Stimulated activated CD4-positive, alpha-beta T cell treated with anti-CD3 and anti-CD28 coated beads, Interleukin-2, amount 100 ng/mL, for 24 hours (primary cell): ENCODE measurements around the gene NAALADL2.
"Not testable (repeated sequence)": the region's sequence is repeated elsewhere in the genome, so short reads cannot be mapped to it uniquely, and the experiment has no call there.

Experiments used
- DNase-seq, 2 donors: peaks; one replicate each; pipeline ENCODE4 v3.0.0-alpha.2; 2020

The NAALADL2 gene

DNA sequence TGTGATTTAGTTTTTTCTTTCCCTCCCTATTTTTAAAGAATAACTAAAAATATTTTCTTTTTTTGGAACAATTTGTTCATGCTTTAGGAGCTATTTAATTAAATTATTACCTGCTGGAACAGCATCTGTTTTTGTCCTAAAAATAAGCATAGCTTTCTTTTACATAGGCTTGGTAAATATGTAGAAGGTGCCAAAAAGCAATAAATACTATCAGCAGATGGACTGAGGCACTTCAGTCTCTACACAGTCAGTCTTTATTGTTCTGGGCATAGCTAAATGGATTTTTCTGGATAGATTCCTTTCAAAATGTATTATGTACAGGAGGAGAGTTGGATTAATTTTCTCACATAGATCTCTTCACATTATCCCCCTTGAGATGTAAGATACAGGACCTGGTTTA, 223.5 kb downstream of the NAALADL2 start:
- DNase-seq = no peak

DNA sequence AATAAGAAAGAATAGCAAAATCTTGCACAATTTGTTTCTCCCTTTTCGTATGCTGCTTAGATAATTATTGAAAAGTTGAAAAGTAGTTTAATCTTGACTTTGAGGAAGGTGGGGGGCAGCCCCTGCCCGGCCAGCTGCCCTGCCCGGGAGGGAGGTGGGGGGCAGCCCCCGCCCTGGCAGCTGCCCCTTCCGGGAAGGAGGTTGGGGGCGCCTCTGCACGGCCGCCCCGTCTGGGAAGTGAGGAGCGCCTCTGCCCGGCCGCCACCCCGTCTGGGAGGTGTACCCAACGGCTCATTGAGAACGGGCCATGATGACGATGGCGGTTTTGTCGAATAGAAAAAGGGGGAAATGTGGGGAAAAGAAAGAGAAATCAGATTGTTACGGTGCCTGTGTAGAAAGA, 228.0 kb downstream of the NAALADL2 start:
- not testable (repeated sequence) for DNase-seq

DNA sequence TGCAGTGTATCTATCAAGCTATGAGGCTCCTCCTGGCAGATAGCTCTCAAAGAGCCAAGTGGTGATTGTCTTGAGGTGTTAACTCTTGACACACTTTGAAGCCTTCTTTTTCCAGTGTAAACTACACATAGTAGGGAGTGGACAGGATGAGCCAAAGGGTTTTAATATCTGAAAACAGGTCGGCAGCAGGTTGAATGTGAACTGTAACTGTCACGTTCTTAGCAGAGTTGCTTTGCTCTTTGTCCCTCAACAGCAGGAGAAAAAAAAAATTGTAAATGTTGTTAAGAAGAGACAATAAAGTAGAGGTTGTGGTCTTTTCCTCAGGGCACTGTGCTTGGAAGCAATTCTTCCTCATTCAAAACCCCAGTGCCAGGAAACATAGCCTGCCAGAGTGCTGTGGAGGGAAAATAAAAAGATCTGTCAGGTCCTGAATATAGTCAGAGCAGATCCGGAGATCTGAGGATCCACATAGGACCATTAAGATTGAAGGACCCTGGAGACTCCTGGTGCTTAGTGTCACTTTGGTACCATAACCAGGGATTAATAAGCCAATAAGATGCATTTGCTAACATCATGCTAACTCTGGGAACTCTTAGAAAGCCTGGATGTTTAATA, 229.7 kb downstream of the NAALADL2 start:
- no peak for DNase-seq

DNA sequence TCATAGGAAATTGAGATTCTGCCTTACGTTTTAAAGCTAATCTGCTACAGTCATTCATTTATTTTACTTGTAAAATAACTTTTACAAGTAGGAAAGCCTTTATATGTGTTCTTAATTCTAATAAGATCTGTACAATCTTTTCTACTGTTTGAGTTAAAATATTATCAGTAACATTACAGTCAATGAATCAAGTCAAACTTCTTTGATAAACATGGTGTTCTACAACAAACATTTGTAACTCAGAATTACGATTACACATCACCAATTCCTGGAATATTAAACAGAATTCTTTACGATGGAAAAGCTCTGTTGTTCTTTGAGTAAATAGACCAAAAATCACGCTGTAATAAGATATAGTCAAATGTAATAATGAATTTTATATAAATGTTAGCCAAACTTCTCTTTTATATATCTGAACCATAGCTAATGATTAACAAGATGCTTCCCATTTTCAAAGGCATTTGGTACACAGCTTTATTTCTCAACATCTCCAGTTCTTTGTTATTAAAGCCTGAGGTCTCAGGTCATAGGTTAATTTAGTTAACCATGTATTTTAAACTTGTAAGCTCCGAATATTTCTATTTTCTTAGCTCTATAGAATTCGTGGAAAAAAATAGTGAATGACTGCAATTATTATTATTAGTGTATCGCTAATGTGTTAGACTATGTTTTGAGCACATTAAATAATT, 232.4 kb downstream of the NAALADL2 start:
- DNase-seq = no peak

DNA sequence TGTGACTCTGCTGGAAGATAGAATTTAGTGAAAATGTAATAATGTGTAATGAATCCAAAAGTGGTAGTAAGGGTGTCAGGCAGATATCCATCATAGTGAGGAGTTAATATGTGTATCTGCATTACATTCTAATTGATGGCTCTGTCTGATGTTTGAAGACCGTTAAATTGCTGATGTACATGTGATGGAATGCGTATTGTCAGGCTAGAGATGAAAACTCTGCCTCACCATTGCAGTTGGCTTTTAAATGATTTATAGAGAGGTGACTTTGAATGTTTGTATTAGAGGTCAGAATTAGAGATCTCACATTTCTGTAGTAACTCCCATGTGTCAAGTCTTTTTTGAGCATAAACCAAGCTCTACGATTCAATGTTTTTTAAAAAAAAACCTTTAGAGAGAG, 234.6 kb downstream of the NAALADL2 start:
- DNase-seq = no peak

DNA sequence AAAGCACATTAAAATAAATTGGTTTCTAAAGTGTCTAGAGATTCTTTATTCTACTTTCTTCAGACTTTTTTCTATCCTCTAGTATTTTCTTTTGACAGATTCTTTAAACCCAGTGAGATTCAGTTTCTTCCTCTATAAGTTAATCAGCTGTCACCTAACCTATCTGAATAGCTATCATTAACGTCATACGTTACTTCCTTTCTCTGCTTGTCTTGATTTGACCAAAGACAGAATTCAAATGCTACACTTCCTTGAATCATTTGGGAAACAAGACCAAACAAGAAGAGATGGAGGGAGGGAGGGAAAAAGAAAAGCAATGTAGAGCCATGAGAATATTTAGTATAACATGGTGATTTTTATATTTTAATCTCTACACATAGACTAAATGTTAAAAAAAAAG, 235.2 kb downstream of the NAALADL2 start:
- DNase-seq = no peak

DNA sequence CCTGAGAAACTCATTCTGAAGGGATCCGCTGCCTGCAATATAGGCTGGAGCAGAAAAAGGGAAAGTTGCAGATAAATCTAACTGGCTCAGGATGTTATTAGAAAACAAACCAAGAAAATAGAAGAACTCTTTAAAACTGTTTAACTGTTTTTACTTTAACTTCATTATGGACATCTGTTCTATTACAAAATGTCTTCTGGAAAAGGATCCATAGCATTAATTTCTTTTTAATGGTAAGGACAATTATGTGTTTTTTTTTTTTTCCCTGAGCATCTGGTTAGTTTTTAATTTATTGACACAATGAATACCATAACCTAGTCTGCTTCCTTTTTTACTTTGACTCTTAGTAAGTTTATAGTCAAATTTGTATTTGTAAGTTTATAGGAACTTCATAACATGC, 239.5 kb downstream of the NAALADL2 start:
- DNase-seq = no peak

DNA sequence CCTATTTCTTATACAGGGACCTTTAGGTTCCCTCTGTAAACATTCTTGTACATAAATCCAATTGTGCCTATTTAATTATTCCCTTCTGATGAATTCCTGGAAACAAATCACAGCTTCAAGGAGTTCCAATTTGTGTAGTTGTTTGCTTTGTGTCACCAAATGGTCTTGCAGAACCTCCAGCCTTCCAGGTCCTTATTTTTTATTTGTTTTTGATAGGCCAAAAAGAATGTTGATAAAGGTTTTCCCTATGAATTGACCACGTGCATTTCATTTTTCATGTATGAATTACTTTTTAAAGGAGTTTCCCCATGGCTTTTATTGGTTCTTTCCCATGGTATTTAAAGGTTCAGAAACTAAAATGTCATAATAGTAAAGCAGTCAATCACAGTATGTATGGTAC, 243.0 kb downstream of the NAALADL2 start:
- DNase-seq = no peak

DNA sequence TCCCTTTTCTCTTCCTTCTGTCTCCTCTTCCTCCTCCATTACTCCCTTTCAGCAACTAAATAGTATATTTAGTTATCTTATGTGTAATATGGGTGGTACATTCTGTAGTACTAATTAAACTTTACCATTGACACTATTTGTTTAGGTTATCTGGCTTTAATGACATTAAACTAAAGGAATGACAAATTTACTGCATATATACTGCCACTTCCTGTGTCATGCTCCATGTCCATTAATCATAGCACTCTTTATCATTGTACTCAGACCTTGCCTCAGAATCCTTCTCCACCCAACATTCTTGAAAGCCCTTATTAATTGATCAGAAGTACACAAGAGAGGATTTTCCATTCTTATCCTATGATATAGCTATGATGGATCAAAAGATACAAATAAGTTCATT, 244.2 kb downstream of the NAALADL2 start:
- DNase-seq = no peak

DNA sequence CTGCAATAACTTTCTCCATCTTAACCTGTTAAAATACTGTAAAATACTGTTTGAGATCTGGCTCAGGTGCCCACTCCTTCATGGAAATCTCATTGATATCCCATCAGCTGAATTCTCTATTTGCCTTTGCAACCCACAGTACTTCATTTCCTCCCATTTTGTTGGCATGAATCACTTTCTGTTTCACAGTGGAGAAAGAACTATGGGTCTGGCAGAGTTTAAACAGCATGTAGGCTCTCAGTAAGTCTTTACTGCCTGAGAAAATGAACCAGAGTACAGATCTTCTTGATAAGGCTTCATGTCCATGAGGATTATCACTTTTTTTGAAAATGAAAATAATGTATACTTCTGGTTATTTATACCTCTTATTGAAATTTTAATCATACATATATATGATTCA, 245.9 kb downstream of the NAALADL2 start:
- no peak for DNase-seq

DNA sequence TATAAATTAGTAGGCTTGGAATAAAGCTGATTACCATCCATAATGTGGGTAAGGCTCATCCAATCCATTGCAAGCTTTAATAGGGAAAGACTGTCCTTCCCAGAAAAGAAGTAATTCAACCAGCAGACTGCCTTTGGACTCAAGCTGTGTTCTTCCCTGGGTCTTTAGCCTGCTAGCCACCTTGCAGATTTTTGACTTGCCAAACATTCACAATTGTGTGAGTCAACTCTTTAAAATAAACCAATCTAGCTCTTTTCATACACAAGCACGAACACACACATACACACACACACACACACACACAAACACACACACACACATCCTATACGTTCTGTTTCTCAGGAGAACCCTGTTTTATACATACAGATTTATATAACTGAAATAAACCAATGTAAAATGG, 248.1 kb downstream of the NAALADL2 start:
- no peak for DNase-seq

DNA sequence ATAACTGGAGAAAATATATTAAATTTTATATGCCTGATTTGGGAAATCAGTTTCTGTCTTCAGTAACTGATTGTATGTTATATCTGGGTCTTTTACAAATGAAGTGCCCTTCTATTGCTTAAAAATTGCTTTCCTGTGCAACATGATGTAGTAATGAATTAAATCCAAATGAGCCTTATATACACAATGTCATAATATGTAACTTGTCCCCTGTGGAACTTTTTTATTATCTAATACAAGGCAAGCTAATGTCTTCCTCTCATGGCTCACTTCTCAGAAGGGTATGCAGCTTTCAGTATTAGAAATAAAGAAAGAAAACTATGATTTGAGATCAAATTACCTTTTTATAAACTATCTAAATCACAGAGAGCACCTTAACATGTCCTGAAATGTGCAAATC, 248.9 kb downstream of the NAALADL2 start:
- DNase-seq = no peak

DNA sequence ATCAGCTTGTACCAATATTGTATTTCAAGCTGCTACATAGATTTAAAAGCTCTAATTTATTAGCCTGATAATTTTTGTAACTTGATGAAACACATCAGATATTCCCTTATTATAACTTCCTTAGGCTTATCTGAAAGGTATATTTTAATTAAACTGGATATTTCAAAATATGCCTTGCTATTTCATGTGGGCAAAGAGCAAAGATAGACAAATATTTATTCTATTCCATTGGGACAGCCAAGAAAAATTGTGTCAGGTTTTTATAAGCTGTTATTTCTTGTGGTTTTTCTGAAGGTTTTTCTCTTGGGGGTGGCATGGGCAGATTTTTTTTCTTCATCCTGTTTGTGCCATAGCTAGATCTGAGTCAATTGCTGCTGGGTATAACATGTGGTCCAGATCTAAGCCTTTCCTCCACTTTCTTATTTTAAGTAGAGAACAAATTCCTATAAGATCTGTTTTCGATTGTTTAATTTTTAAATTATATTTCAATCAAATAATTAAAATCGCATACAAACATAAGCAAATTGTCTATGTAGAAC, 249.5 kb downstream of the NAALADL2 start:
- DNase-seq = no peak

DNA sequence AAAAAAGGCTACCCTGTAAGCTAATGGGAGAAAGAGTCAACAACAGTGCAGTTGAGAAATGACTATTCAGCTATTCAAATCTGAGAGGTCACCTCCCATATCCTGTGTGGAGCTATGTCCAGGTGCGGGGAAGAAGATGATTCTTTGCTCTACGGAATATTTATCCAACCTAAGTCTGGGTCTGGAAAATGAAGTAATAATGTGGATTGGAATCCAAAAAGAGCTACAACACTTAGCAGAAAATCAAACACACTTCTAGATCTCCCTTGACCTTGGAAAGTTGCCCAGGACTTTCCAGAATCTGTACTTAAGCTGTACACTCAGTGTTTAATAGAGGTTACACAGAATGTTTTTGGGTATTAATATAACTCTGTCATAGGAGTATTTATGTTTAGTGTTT, 251.9 kb downstream of the NAALADL2 start:
- no peak for DNase-seq

DNA sequence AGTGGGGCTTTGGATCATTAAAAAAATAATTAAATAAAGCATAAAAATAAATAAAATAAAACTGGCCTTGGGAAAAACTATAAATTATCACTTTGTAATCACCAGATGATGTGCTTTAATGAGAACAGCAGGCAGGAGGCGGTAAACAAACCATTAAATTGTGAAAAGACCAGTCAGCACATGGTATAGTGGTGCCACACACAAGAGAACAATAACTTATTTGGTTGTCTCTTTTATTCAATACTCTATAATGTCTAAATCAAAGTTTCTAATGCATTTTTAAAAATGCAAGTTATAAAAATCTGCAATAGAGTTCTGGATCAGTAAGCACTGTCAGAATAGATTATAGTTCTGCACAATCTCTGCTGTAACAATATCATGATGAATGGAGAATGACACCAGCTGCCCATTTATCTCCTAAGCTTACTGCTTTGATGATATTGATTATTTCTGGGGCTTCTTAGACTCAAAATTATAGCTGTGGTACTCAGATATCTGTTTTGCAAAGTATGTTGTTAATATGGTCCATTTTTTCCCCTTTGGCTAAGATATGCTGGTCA, 259.3 kb downstream of the NAALADL2 start:
- DNase-seq = no peak

DNA sequence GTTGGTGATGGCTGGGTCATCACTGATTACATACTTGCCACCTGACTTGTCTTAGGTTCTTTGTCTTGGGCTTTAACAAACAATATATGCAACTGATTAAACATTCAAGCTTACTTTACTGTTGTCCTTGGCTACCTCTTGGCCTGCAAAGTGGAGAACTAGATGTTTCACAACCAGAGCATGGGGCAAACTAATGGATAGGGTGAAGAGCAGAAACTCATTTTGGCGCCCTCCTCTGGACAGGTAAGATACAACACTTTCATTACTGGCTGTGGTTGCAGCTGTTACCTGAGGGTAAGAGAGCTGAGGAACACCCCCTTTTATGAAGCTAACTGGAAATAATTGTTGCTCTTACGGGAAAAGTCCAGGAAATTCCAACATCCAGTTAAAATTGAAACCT, 262.1 kb downstream of the NAALADL2 start:
- no peak for DNase-seq

DNA sequence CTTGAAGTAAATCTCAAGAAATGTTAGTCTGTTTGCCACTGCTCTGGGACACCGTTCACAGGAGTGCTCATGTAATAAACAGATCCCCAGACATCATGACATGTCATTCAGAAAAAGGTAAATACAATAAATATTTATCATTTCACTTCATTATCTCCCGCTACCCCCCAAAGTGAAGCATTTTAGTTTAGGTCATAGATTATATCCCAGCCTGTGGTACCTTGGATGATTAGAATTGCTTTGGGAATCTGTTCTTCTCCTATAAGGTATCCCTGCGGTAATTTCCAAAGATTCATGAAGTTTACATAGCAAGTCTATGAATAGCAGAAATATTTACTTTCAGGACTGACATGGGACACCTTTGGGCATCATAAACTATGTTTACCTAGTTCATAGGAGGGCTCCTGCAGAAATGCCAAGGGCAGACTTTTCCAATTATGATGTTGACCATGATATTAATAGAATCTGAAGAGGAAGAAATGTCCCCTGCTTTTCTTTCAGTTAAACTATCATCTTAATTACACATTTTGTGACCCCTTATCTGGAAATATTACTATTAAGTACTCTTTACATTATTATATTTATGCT, 268.0 kb downstream of the NAALADL2 start:
- no peak for DNase-seq

DNA sequence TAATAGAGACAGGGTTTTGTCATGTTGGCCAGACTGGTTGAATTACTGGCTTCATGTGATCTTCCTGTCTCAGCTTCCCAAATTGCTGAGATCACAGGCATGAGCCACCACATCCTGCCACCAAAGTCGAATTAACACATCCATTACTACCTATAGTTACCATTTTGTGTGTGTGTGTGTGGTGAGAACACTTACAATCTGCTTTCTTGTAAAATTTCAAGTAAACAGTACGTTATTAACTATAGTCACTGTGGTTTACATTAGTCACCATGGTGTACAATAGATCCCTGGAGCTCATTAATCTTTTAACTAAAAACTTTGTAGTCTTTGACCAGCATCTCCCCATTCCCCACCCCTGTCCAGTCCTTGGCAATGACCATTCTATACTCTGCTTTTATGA, 270.0 kb downstream of the NAALADL2 start:
- no peak for DNase-seq

DNA sequence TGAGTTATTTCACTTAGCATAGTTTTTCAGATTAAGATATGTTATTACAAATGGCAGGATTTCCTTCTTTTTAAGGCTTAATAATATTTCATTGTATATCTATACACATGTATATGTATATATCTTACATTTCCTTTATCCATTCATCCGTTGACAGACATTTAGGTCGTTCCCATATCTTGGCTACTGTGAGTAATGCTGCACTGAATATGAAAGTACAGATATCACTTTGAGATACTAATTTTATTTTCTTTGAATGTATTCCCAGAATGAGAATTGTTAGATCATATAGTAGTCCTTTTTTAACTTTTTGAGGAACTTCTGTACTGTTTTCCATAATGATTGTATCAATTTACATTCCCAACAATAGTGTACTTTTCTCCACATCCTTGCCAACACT, 270.4 kb downstream of the NAALADL2 start:
- no peak for DNase-seq

DNA sequence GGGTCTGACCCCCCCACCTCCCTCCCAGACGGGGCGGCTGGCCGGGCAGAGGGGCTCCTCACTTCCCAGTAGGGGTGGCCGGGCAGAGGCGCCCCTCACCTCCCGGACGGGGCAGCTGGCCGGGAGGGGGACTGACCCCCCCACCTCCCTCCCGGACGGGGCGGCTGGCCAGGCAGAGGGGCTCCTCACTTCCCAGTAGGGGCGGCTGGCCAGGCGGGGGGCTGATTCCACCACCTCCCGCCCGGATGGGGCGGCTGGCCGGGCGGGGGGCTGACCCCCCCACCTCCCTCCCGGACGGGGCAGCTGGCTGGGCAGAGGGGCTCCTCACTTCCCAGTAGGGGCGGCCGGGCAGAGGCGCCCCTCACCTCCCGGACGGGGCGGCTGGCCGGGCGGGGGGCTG, 272.7 kb downstream of the NAALADL2 start:
- not testable (repeated sequence) for DNase-seq

DNA sequence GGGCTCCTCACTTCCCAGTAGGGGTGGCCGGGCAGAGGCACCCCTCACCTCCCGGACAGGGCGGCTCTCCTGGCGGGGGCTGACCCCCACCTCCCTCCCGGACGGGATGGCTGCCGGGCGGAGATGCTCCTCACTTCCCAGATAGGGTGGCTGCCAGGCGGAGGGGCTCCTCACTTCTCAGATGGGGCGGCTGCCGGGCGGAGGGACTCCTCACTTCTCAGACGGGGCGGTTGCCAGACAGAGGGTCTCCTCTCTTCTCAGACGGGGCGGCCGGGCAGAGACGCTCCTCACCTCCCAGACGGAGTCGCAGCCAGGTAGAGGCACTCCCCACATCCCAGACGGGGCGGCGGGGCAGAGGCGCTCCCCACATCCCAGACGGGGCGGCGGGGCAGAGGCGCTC, 273.6 kb downstream of the NAALADL2 start:
- DNase-seq = not testable (repeated sequence)

DNA sequence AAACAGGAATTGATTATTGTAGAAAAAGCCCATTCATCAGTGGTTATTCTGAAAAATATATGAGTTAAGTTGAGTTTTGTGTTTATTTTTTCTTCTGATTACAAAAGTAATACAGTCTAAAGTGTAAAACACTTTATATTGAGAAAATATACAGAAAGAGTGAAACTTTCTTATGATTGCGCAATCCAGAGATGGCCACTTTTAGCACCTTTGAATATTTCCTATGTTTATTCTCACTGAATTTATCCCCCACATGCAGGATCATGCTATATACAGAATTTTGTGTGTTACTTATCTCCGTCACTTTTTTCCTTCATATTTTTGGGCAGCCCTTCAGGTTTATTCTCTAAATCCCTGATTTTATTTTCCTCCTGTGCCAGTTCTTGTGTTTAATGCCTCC, 285.2 kb downstream of the NAALADL2 start:
- no peak for DNase-seq

DNA sequence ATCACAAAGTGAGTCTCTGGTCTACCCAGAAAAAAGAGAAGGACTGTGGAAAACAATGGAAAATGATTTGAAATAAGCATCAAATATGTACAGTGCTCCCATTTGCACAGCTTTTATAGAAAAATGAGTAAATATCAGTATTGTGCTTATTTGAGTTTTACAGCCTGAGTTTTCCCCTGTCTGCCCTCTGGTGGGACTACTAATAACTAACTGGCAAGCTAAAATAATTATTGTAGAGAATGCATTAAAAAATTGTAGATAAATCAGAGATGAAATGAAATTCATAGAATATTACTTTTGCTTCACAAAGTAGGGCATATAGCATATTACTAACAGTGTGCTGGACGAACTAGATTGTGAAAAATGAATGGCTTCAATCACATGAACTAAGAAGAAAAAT, 287.1 kb downstream of the NAALADL2 start:
- DNase-seq = no peak

DNA sequence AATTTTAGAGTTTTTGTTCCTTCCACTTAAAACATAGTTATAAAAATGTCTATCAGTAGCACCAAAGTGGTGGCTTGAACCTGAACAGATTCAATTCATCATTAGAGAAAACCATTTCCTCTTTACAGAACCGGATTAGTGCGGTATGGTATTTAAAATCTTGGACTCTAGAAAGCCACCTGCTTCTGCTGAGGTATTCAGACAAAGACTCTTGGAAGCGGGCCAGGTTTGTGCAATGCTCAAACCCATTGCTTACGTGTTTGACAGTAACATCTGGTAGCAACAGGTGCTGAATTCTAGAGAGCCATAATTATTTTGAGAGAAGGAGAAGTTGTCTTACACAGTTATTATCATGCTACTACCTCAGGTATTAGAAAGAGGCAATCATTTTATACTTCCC, 290.5 kb downstream of the NAALADL2 start:
- DNase-seq = no peak
